Activated T-helper 9 cell treated with anti-CD3 and anti-CD28 coated beads, Interleukin-2, amount 50 U/mL, for 16 hours (primary cell): ENCODE data around the gene TBATA.
"Not testable (repeated sequence)": the region's sequence is repeated elsewhere in the genome, so short reads cannot be mapped to it uniquely, and the experiment has no call there.

Experiments
- DNase-seq: peaks from one replicate; pipeline ENCODE4 v3.0.0-alpha.2; 2020; ENCODE audit warnings: low read depth

TBATA gene

DNA sequence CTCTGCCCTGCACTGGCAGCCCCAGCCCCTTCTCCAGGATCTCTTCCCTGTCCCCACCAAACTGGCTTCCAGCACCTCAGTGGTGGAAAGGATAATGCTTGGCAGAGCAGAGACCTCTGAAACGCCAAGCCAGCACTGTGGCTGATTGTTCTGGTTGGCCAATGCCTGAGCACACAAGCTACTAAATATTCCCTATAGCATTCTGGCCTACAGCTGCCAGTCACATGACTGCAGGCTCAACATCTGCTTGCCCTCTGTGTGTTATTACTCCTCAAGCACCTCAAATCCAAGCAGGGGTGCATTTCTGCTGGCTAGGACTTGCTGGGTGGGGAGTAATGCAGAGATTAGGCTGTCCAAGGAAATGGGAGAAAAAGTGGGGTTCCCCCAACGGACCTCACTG lies 6.1 kb downstream of the TBATA start:
- DNase-seq, result no peak

DNA sequence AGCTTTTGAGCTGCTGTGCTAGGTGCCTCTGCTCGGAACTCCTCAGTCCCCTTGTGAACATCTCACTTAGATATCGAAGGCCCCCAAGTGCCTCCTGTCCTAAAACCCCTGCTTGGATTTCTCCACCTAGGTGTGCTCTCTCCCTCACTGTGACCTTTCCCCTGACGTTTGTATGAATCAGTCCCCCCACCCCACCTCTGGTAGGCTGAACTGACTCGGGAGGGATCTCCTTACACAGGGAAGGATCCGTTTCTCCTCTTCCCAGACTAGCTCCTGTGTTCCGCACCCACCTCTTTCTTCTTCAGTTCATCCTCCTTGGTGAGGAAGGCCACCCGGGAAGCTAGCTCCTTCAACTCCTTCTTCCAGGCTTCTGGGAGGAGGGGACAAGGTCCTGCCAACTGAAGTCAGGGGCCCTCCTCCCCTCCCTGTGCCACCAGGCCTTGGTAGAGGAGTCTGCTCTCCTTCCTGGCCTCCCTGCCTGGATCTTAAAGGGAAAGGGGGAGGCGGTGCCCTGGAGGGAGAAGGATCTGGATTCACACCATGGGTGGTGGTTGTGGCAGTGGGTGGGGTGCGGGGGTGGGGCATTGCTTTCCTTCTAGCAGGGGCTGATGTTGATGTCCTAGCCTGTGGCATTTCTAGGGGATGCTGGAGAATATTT lies 6.8 kb downstream of the TBATA start:
- DNase-seq, result no peak

DNA sequence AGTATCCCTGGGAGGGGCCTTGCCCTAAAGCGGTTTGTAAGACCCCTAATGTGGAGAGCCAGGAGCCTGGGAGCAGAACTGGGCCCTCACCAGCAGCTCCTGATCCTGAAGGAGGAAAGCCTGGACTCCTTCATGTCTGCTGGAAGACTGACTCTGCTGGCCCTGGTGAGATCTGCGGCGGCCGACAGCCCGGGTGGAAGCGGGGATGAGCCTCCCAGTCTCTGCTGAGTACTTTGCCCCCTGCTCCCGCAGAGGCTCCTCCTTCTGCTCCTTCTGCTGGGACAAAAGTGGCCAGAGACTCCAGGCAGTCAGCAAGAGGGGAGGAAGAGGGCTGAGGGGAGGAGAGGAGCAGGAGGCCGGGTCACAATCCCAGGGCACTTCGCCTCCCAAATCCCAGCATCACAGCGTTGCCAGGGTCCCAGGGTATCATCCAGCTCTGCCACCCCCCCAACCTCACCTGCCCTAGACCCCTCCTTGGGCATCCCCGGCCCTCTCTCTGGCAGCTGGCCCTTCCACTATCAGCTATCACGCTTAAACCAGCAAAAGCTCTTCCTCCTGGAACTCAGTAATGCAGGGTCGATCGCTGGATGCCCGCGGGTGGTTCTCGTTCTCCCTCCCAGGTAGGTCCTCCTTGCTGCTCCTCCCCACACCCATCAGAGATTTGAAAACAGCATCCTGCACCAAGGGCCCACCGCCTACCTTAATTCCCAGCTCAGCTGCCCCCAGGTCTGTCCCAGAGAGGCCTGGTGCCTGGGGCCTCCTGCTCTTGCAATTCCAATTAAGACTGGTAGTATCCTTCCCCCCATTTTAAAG lies 7.9 kb downstream of the TBATA start:
- no peak for DNase-seq

DNA sequence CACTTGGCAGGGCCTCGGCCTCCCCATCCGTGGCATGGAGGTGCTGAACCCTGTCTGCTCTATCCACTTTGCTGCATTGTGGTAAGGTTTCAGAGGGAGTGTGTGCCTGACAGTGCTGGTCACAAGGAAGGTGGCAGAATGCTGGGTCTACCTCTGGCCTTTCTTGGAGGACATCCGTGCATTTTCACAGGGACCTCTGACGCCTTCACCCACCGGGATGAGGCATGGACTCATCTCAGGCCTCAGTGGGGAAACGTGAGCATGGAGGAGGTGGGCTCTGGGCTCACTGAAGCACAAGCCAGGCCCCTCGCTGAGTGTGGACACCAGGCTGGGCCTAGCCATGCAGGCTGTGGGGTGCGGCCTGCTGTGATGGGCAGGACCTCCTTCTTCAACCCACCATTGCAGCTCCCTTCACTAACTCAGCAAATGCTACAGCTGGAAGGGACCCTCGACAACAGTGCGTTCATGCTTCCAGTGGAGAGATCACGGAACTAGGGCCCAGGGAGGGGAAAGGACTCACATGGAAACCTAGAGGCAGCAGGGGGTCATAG lies 8.6 kb downstream of the TBATA start:
- DNase-seq, result no peak

DNA sequence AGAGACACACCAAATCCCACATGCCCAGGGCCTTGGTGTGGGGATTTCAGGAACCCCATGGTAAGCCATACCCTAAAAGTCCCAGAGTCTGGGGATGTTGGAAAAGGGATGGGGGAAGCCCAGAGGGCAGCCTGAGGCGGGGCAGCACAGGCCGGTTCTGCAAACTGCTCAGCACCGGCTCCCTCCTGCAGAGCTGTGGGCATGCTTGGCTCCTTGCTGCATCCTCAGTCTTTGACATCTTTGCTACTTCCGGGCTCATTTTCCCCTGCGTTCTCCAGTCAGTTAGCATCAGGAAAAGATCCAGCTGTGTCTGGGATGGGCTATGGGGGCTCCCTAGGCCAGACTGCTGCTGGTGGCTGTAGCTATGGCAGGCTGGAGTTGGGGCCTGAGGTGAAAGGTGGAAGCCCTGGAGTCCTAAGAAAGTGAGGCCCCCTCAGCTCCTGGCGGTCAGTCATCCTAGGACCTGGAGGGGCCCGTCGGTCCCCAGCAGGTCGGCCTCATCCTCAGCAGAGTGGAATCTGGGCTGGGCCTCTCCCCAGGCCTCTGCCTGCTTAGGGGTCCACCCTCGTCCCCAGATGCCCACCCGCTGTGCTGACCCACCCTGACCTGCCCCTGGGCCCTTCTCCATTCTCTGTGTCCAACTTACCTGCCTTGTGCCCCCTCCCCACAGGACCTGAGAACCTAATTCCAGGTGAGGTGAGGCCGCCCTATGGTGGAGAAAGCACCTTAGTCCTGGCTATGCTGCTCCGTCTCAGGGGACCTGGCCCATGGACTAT lies 9.3 kb downstream of the TBATA start:
- DNase-seq, result no peak

DNA sequence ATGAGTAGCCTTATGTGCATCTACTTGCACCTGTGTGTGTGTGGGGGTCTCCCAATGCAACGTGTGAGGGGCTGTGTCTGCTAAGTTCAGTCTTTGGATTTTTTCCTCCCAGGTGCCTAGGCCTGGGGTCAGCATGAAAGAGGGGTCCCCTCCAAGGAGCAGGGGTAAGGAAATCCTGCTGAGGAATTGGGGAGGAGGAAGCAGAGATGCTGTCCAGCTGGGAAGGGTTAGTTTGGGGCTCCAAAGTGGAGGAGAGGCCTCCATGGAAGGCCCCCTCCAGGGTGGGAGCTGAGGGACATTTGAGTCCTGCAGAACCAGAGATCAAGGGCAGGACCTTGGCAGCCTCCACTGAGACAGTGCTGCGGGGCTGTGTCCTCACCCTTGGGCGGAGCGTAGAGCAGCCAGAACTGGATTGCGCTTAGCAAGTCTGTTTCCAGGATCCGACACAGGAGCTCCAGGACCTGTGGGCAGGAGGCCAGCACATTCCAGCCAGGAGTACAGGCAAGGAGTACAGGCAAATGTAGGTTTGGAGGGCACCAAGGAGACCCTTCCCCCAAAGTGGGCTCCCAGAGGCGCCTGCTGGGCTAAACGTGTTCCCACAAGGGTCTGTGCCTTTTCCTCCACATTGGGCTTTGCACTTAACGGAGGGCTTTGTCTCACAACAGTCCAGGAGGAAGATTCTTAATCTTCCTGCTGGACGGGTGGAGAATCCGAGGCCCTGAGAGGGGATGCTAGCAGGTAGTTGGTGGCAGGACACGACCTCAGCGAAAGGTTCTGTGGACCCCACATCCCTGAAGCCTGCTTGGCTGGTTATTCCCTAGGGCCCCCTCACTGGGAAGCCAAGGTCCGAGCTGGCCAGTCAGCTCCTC lies 10.1 kb downstream of the TBATA start:
- no peak for DNase-seq

DNA sequence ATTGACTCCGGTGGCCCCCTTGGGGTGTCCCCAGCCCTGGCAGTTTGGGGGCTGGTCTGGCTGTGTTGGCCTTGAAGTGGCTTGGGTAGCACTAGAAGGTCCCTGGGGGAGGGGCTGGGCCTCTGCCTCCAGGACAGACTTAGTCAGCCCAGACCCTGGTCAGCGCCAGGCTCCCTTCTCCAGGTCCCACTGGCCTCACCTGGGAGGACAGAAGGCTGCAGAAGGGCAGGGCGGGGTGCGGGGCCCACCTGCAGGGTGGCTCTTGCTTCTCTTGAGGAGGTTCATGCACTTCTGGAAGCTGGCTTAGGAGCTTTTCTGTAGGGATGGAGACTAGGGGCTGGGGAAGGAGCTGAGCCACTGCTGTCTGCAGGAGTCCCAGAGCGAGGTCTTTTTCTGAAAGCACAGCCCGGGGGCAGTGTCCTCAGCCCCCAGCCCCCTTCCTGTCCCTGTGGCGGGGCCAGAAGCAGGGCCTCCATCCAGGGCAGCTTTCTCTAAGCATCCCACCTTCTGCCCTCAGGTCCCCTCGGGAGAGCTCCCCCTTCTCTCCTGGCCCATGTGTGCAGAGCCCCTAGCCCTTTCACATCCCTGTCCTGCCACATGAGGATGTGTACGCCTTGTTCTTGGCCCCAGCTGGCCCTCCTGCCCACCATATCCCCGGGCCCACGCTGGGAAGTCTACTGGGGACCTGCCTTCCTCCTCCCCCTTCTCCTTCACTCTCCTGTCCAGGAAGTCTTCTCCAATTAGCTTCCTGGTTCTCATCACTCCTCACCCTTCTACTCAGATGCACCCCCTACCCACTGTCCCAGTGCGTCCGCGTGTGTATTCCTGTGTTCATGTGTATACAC lies 11.0 kb downstream of the TBATA start:
- DNase-seq, result no peak

DNA sequence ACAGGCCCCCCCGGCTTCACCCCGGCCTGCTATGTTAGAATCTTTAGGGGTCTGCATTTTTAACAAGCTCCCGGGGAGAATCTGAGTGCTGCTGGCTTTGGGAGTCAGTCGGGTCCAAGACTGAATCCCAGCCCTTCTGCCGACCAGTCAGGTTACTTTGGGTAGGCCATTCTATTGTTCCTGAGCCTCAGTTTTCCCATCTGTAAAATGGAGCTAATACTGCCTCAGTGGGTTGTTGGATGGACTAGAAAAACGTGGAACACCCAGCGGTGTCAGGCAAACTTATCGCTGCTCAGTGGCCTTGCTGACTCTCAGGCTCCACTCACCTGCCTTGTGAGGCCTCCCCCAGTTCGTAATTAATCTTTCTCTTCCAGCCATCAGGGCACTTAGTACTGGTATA lies 11.7 kb downstream of the TBATA start:
- no peak for DNase-seq

DNA sequence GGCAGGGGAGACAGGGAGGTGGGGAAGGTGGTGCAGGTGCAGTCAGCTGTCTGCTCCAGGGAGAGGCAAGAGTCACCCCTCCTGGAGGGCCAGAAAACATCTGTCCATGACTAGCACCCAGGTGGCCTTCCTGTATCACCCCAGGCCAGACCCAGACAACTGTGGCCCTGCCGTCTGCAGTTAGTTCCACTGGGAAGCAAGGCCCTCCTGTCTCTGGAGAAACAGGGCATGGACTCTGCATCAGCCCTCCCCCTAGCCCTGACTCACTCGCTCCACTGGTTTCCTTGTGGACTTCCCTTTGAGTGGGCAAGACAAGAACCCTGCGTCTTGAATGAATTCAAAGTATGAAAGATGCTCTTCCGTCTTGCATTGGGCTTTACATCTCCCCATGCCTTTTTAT lies 12.6 kb downstream of the TBATA start:
- DNase-seq, result no peak

DNA sequence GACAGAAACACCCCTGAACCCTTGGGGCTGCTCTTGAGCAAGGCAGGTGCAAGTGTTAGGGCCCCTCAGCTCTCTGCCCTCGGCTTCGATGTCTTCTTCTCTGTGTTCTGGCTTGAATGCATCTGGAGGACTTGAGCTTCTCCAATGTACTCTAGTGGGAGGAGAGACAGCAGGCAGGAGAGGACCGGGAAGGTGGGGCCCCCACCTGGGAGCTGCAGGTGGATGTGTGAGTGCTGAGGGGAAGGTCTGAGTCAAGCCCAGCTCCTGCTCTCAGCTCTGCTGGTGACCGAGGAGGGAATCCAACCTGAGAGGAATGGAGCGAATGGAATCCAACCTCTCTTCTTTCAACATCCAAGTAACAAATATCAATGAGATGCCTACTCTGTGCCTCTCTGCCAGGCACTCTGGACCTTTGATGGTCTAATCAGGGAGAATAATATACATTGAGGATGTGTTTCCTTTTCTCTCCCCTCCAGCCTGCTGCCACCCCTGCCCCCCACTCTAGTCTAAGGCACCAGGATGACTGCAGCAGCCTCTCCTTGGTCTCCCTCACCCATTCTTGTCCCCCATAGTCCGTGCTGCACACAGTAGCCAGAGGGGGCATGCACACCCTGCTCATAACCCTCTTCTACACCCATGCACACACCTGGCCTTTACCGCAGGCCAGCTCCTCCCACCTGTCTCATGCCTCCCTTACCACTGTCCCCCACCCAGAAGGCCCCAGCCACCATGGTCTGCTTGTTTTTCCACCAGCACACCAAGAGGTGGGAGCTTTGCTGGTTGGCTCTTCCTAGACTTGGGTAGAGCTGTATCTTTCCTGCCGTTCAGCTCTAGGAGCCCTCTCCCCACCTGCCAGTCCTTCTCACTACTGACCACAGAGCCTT lies 13.6 kb downstream of the TBATA start:
- DNase-seq, result no peak

DNA sequence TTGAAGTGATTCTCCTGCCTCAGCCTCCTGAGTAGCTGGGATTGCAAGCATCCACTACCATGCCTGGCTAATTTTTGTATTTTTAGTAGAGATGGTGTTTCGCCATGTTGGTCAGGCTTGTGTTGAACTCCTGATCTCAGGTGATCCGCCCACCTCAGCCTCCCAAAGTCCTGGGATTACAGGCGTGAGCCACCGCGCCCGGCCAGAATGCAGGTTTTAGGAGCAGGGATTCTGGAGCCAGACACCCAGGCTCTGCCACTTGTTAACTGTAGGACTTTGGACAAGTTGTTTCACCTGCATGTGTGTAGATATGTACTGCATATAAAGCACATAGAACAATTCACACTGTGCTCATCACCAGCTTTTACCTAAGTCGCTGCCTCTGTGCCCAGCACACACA lies 14.7 kb downstream of the TBATA start:
- not testable (repeated sequence) for DNase-seq

DNA sequence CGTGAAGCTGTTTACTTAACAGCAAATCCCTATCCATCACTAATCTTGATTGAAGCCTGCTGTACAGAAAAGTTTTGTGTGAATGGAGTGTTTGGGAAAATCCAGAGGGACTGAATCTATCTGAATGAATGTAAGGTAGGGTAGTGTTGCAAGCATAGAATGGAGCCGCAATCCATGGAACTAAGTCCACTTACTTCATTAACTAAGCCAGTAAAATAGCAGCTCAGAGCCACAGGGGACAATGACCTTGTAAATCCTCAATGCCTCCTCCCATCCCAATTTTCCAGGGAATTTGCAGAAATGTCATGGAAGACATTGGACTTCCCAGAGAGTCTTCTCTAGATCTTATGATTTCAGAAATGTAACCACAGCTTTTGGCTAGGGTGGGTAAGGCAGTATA lies 15.2 kb downstream of the TBATA start:
- no peak for DNase-seq

DNA sequence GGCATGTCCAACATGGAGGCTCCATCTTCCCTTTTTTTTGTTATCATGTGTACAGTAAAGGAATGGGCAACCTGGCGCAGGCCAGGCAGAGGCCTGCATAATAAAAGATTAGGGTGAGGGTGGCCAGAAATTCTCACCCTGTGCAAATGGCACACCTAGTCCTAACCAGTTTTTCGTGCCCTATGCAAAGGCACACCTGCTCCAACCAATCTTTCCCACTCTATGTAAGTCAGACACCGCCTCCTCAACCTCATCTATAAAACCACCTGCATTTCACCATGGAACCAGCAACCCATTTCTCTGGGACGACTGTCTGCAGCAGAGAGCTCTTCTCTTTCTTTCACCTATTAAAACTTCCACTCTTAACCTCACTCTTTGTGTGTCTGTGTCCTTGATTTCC lies 16.1 kb downstream of the TBATA start:
- no peak for DNase-seq

DNA sequence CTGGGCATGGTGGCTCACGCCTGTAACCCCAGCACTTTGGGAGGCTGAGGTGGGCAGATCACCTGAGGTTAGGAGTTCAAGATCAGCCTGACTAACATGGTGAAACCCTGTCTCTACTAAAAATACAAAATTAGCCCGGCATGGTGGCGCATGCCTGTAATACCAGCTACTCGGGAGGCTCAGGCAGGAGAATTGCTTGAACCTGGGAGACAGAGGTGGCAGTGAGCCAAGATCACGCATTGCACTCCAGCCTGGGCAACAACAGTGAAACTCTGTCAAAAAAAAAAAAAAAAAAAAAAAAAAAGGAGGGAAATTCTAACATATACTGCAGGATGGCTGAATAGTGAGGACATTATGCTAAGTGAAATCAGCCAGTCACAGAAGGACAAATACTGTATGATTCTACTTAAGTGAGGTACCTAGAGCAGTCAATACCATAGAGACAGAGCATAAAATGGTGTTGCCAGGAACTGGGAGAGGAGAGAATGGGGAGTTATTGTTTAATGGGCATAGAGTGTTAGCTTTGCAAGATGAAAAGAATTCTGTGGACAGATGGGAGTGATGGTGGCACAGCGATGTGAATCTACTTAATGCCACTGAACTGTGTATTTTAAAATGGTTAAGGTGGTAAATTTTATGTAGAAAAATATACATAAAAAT lies 17.0 kb downstream of the TBATA start:
- DNase-seq, result not testable (repeated sequence)

DNA sequence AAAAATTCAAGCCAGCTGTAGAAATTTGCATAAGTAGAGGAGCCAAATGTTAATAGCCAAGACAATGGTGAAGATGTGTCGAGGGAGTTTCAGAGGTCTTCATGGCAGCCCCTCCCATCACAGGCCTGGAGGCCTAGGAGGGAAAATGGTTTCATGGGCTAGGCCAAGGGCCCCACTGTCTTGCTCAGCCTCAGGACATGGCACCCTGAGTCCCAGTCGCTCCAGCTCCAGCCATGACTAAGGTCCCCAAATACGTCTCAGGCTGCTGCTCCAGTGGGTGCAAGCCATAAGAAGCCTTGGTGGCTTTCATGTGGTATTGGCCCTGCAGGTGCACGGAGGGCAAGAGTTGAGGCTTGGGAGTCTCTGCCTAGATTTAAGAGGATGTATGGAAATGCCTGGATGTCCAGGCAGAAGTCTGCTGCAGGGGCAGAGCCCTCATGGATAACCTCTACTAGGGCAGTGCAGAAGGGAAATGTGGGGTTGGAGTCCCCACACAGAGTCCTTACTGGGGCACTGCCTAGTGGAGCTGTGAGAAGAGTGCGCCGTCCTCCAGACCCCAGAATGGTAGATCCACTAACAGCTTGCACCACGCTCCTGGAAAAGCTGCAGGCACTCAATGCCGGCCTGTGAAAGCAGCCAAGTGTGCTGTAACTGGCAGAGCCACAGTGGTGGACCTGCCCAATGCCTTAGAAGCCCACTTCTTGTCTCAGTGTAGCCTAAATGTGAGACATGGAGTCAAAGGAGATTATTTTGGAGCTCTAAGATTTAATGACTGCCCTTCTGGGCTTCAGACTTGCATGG lies 19.2 kb downstream of the TBATA start:
- DNase-seq, result no peak

DNA sequence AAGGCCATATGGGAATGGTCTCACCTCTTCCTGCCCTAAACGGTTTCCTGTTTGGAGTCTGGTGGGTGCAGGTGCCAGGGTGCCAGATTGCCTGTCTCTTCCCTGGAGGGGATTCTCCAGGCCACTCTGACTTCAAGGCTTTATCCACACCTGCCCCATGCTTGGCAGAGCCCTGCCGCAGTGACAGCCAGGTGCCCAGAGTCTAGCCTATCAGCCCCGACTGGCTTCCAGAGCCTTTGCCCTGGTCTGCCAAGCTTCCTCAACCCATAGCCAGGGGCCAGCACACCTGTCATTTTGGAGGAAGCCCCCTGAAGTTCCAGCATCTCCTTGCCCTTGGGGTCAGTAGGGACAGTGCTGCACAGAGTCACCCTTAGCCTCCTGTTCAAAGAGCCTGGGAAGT lies 21.6 kb downstream of the TBATA start:
- no peak for DNase-seq

DNA sequence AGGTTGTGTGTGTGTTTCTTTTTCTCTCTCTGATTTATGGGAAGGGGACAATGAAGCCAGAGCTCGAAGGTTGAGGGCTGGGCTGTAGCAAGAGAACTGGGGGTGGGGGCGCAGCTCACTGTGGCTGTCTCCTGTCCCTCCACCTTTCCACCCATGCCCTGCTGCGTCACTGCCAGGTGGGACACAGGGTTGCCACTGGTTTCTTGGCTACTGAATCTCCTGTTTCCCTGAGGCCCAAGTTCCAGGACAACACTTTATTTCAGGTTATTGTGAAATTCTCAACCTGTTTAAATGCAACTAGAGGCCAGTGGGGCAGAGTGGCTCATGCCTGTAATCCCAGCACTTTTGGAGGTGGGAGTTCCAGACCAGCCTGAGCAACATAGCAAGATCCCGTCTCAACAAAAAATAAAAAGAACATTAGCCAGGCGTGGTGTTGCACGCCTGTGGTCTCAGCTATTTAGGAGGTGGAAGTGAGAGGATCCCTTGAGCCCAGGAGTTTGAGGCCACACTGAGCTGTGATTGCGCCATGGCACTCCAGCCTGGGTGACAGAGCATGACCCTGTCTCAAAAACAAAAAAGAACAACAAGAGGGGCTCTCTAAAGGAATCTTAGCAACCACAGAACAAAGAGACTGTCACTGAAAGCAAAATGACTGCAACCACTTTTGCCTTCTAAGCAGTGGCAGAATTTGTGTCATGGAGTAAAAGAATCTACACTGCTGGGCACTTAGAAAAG lies 22.6 kb downstream of the TBATA start:
- DNase-seq, result no peak
